ENCODE measurements around the gene ASAP2.

The ASAP2 gene

DNA sequence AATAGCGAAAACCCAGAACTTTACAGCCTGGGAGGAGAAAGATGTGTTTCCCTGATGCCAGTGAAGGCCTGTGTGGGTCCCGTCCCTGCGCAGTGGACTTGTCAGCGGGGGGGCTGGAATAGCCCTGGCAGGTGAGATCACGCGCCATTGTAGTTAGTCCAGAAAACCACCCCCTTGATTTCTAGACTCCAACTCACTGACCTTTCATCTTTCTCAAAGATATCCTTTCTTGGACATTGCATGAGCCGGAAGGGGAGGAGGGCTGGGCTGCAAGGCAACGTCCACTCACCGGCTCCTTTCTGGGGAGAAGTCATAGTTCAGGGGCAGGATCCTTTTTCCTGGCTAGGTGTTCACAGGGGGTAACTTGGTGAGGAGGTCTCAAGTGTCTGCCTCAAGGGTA is 22.3 kb upstream of the ASAP2 start:
- no peak for DNase-seq (ENCODE audit: low read depth)

DNA sequence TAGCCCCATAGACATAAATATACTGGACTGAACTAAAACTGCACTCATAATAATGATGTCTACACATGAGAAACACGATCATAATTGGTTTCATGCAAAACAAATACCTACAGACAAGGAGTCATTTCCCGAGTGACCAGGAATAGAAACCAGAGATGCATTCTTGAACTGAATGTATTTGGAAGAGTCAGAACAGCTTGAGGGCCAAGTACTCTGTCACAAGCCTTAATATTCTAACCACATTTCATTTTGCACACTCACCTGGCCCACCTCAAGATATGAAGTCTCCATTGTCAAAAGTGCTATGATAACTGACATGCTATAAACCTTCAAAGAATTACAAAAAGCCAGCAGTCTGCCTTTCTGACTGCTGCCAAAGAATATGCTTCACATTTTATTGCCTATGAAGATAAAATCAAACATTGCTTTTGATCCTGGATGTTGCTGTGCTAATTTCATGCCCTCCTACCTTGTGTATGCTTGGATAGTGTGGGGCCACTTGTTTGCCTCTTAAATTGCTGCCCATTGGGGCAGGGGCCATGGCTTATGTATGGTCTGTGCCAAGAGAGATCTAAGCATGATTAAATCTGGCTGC is 18.9 kb upstream of the ASAP2 start:
- DNase-seq (ENCODE audit: low read depth), result no peak

DNA sequence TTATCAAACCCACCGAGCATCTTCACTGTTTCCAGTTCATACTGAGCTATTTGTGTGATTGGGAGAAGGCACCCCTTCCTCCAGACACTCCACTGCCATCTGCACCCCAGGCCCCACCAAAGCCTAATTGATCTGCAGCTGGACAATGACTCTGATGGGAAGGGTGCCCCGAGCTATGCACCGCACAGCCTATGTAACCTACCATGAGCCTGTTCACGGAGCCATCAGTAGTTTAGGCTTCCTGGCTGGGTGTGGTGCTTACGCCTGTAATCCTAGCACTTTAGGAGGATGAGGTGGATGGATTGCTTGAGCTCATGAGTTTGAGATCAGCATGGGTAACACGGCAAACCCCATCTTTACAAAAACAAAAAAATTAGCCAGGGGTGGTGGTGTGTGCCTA is 17.8 kb upstream of the ASAP2 start:
- DNase-seq (ENCODE audit: low read depth), result no peak

DNA sequence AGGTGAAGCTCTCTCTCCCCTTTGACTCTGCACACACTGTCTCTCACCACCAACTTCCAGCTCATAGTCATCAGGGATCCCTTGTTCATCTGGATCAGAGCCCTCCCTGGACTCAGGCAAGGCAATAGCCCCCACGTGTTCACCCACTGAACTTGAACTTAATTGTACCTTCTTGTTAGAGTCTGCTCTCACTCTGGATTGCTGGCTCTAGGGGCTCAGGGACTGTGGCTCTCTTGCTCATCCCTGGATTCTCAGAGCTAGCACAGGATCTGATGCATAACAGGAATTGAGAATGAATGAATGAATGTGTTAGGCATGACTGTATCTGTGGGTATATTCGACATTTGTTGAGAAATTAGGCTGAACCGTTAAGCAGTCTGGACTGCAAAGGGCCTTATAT is 16.7 kb upstream of the ASAP2 start:
- no peak for DNase-seq (ENCODE audit: low read depth)

DNA sequence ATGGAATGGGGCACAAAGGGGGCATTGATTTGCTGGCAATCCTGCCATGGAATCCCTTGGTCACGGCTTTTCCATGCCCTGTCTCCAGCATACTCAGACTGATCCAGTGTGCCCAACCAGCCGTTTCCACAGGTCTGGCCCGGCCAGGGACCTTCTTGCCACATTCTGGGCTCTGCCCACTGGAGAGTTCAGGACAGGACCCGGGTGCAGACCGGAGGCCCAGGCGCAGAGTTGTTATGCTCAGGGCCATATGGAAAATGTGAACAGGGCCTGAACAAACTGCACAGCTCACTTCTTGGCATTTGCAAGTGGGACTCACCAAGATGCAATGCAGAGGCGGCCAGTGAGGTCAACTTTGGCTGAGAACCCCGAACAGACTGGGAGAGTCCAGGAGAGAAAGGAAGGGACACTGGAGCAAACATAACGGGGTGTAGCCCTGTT is 15.6 kb upstream of the ASAP2 start:
- no peak for DNase-seq (ENCODE audit: low read depth)

DNA sequence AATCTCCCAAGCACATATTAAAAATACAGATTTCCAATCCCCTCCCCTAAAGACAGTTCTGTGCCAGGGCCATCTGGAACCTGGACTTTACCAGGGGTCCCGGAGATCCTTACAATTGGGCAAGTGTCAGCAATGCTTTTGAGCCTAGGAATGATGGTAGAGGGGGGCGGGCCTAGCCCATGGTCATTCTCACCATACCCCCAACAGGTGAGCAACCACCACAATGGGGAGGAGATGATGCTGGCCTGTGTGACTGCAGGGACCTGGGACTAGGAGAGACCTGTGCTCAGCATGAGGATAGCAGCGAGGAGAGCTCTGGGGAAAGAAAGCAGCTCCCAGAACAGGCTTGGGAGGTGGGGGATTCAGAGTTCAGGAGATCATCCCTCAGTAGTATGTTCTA is 13.9 kb upstream of the ASAP2 start:
- no peak for DNase-seq (ENCODE audit: low read depth)

DNA sequence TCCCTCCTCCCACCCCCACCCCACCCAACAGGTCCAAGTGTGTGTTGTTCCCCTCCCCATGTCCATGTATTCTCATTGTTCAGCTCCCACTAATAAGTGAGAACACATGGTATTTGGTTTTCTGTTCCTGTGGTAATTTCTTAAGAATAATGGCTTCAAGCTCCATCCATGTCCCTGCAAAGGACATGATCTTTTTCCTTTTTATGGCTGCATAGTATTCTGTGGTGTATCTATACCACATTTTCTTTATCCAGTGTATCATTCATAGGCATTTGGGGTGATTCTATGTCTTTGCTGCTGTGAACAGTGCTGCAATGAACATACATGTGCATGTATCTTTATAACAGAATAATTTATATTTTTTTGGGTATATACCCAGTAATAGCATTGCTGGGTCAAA is 12.3 kb upstream of the ASAP2 start:
- DNase-seq (ENCODE audit: low read depth), result no peak

DNA sequence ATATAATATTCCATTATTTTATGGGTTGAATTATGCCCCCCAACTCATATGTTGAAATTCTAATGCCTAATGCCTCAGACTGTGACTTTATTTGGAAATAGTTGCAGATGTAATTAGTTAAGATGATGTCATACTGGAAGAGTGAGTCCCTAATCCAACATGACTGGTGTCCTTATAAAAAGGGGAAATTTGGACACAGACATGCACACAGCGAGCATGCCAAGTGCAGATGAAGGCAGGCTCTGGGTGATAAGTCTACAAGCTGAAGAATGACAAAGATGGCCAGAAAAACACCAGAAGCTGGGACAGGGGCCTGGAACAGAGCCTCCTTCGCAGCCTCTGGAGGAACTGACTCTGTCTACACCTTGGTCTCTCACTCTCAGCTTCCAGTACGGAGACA is 10.0 kb upstream of the ASAP2 start:
- DNase-seq (ENCODE audit: low read depth), result no peak

DNA sequence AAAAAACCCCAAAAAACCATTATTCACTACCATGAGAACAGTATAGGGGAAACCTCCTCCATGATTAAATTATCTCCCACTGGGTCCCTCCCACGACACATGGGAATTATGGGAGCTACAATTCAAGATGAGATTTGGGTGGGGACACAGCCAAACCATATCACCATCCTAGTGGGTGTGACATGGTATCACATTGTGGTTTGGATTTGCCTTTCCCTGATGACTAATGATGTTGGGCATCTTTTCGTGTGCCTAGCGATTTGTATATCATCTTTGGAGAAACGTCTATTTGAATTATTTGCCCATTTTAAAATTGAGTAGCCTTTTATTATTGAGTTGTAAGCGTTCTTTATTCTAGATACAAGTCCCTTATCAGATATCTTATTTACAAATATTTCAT is 8.7 kb upstream of the ASAP2 start:
- no peak for DNase-seq (ENCODE audit: low read depth)

DNA sequence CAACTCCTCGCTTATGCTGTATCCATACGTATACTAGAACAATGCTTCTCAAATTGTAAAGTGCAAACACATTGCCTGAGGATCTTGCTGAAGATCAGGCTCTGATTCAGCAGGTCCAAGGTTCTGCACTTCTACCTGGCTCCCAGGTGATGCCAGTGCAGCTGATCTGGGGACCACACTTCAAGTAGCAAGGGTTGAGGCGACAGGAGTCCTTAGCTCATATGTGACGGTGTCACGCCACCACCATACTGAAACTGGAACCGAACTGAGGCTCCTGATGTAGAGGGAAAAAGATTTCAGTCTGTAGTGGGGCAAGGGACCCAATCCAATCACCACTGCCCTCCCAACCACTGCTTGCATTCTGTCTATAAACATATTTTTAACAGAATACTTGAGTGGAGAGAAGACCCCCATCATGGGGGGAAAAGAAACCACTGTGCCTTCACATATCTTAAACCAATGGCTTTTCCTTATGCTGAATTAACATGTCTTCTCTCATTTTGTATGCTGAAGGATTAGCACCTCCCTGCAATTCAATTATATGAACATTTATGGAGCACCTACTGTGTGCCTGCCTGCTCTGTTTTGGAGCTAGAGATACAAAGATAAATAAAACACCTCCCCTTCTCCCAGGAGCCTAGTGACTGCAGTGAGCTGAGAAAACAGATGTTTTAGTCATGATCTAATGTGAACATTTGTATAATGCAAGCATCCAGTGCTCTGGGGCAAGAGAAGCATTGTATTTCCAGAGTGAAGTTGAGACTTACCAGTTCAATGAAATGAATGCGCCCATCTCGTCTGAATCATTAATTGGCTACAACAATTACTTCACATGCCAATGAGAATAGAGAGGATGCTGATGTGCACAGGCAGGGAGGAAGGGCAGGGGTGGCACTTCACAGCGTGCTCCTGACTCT is 6.6 kb upstream of the ASAP2 start:
- DNase-seq (ENCODE audit: low read depth), result no peak

DNA sequence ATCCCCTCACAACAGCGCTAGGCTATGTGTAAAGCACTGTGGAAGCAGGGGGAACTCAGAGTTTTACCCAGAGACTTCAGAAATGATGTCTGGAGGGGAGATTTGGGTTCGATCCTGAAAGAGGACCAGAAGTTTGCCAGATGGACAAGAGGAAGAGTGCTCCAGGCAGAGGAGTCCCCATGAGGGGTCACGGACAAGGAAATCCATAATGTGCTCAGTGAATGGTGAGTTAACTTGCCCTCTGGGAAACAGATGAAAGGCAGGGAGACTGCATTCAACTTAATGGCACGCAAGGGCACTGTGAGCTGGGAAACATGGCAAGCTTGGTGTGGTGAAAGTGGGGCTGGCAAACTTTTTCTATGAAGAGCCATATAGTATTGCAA is 6.0 kb upstream of the ASAP2 start:
- DNase-seq (ENCODE audit: low read depth), result no peak

DNA sequence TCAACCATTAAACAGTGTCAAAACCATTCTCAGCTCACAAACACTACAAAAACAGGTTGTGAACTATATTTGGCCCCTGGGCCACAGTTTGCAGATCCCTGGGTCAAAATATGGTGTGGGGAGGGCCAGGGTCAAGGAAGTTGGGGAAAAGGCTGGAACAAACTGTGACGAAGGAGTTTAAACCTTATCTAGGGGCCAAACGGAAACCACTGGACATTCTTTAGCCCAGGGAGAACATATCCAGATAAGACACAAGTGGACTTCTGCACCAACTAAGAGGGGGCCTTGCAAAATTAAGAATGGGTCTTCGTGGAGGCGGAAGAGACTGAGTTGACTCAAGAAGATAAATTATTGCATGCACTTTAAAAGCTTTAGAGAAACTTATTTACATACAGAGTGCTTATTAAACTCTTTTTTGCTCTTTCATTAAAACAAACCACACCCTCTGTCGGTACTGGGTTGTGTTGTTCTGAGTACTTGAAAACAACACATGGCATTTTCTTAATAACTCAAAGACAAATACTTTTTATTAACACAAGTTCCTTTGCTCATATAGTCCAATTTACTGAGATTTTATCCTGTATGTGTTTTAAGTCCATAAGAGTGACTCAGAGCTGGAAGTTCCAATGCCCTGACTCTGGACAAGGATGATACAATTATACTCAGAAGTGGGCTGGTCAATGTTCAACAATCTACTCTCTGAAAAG is 5.3 kb upstream of the ASAP2 start:
- no peak for DNase-seq (ENCODE audit: low read depth)

DNA sequence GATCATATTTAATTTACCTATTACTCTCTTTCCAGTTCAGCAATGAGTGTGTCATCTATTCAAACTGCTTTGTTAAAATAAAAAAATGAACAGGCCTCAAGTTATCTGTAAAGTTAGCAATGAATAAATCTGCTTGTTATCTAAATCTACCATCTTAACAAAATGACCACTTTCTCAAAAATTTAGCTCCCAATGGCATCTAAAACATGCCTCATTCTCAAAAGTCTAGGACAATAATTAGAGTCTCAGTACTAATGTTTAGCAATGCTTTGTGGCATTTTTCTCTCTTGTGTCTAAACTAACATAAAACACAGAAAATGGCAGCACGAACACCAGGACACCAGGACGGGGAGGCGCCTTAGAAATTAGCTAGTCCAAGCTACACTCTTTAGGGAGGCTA is 3.6 kb upstream of the ASAP2 start:
- DNase-seq (ENCODE audit: low read depth), result no peak

DNA sequence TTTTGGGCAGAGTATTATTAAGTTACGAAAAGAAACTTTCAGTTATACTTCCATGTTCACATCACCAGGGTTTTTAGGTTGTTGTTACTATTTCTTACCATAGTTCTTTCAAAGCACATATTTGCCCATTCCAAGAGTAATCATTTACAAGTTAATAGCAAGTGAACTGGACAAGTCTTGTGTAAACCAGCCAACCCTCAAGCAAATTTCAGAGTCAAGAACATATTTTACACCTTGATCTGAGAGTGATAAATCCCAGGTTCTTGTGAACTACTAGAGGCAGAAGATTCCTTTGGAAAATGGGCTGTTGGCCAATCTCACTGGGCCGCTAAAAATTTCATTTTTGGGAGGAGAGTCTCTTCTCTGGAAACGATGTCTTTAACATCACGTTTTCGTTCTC is 2.7 kb upstream of the ASAP2 start:
- DNase-seq (ENCODE audit: low read depth), result no peak

DNA sequence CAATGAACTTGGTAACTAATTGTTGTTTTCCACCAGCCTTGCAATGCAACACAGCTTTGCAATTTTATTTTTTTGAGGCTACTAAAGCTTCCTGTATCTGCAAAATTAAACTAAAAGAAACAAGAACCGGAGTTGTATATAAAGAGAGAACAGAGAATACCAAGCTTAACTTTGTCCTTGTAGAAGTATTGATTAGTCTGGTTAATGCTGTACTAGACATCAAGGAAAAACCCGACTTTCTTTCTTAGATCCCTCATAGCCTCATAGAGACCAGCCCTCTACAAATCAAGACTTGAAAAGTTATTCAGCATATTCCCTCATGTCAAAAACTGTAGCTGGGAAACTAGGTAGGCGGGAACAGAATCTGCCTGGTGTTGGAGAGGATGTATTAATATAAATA is 1.7 kb upstream of the ASAP2 start:
- no peak for DNase-seq (ENCODE audit: low read depth)

DNA sequence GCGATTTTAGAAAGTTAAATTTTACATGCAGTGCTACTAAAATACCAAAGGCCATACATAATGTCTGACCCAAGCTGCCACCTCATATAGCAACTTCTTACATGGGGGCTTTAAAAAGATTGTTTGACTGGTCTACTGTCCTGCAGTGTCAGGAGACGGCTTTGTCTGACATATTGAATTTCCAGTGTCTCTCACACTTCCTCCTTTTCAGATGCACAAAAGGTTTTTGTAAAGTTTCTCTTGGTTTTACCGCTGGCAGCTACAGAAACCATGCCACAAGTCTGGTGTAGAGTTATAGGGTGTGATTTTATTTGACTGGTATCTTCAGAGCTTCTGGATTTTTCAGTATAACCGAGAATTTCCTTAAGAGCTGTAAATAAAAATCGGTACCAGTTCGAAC is 1.1 kb upstream of the ASAP2 start:
- no peak for DNase-seq (ENCODE audit: low read depth)

DNA sequence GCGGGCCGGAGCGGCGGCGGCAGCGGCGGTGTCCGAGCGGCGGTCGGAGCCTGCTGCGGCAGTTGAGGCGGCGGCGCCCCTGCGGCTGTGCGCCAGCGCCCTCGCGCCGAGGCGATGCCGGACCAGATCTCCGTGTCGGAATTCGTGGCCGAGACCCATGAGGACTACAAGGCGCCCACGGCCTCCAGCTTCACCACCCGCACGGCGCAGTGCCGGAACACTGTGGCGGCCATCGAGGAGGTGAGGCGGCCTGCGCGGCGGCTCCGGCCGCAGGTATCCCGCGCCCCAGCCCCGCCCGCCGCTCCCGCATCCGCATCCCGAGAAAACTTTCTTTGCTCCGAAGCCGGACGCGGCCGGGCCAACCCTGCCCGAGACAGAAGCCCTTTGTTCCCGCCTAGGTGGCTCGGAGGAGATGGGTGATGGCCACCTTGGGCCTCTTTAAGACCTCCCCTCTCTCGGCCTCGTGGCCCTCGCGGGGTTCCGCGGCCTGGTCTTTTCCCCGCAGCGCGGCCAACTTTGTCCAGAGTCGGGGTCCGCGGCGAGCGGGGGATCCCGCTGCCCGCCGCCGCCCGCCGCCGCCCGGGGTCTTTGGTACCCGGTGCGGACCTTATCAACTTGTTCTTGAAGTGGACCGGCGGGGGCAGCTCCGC is 504 bp downstream of the ASAP2 start:
- DNase-seq (ENCODE audit: low read depth), result no peak

DNA sequence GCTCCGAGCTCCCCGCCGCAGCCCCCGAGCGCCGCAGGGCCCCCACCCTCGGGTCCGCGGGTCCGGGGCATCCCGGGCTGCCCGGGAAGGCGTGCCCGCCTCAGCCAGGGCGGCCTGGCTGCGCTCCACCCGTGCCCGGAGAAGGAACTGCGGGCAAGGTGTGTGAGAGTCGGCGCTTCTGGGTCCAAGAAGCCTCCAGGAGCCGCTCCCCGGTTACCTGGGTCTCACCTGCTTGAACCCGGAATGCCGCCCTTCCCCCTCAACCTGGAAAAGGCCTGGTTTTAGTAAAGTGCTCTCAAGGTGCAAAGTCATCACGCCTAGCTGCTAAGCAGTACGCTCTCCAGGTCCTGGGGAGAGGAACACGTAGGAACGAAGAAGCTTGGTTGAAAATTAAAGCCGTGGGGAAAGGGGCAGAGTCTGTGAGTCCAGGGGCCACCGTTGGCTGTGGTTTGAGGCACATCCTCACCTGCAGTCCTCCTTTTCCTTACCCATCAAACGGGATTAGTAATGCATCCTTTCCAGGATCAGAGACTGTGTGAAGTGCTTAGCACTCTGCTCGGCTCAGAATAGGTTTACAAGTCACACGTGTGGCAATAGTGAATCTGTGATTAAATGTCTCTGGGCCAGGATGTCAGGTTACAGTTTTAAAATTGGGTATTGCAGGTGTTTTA is 1.2 kb downstream of the ASAP2 start:
- no peak for DNase-seq (ENCODE audit: low read depth)

DNA sequence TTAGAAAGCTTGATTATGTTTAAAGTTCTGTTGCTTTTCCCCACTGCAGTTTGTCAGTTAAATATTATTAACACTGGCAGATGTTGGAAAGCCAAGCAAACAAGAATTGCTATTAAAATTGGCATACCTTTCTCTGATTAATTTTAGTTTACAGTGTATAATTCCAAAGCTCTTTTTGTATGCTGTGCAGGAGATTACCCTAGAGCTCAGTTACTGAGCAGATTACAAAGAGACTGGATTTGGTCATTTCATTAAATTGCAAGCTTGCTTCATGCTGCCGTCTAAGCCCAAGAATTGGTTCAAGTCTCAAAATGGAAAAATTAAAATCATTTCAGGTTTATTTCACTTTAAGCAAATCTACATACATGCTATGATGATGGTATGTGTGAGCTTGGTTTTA is 2.3 kb downstream of the ASAP2 start:
- no peak for DNase-seq (ENCODE audit: low read depth)

DNA sequence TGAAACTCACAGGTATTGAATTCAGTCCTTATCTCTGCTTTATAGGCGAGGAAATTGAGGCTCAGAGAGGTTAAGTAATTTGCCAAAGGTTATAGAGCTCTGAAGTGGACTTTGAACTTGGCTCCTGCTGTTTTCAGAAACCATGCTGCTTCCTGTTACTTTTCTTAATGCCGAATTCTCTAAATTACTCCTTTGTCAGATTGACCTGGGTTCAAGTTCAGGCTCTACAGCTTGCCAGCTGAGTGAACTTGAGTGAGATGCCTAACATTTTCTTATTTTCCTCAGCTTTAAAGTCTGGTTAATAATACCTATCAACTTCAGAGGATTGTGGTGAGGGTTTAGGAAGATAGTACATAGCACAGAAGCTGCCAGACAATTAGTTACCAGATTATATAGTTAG is 3.4 kb downstream of the ASAP2 start:
- DNase-seq (ENCODE audit: low read depth), result no peak

DNA sequence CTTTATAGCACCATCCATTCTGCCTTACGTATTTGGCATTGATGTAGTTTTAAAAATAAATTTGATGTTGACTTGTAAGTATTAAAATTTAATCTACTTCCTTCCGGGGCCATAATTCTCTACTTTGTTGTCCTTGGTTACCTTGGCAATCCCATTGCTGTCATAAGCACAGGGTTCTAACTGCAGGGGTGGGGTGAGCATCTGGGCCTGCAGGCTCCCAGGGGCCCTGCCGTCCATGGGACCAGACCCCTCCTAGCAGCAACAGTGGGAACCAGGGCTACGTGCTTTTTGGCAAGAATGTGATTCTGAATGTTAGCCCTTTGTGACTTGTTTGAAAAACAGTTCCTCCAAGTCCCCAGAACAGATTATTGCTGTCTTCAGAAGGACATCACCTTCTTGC is 4.9 kb downstream of the ASAP2 start:
- no peak for DNase-seq (ENCODE audit: low read depth)

DNA sequence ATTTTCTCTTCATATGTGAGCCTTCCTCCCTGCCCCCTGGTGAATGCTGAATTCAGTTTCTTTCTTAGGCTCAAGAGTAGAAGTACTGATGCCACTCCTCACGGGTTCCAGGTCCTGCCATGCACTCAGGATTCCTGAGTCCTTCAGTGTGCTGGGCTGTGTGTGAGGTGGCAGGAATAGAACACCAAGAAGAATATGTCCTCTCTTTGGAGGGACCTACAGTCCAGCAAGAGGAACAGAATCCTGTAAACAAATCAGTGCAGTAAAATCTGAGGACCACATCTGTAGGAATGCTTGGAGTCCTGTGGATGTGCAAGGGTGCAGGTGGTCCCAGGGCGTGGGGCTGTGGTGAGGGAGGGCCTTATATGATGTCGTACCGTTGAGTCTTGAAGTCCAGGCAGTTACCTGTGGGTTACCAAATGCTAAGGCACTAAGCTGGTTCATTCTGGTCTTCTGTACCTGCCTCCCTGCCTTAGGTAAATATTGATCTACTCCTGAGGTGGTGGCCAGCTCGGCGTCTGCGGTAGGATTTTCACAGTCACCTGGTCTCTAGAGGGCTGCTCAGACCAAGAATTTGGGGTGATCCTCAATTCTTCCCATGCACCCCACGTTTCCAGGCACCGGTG is 5.5 kb downstream of the ASAP2 start:
- no peak for DNase-seq (ENCODE audit: low read depth)

All from stimulated activated CD8-positive, alpha-beta memory T cell treated with anti-CD3 and anti-CD28 coated beads, Interleukin-15, amount 100 ng/mL, for 1 hour (primary cell).